ENCODE measurements around the gene FBXL4. TPM values are rescaled to one million over a fixed set of nuclear protein-coding genes. Genes with fewer than 3 reads are reported as not detected.

Gene FBXL4
- total RNA-seq, 1 experiment from 2014 or later, result 5.1 TPM

DNA sequence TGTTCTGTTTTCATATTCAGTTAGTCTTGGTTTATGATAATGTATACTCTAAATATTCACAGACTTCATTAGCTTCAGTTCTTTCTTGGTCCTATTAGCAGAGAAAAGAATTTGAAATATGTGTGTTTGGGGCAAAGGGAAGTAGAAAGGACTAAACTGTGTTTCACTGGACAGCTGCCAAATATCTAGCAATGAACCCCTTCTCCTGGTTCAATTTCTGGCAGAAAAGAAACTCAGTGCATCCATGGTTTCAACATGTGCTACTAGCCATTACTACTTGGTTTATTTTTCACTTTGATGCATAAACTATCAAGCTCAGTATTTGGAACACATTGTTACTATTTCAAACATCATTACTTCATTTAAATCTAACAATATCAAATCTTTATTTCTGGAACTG is 43.6 kb downstream of the FBXL4 start:
- Histone ChIP-seq H2AK5ac (ENCODE audit: insufficient read length, low read length) (no peak overlapping the region), H4K8ac (replicated peaks; ENCODE audit: insufficient read length, low read depth, low read length) (no peak overlapping the region), H3K79me1 (ENCODE audit: insufficient read depth, low read depth, low read length, poor library complexity, severe bottlenecking) (no peaks in the 10 kb centered on the region), H2AFZ (ENCODE audit: low read length) (no peak overlapping the region), H3K14ac (ENCODE audit: insufficient read depth, low read length) (no peak overlapping the region), H2BK15ac (ENCODE audit: low read depth, low read length) (no peak overlapping the region), H3K79me2 (ENCODE audit: insufficient read depth, low read length) (no peaks in the 10 kb centered on the region), H3K23me2 (ENCODE audit: insufficient read length, low read depth, low read length, poor library complexity, severe bottlenecking) (no peaks in the 10 kb centered on the region), H3K18ac (ENCODE audit: insufficient read length, low read depth, low read length) (no peak overlapping the region), H3K4ac (ENCODE audit: low read depth, low read length) (no peak overlapping the region), H3K27ac (ENCODE audit: insufficient read length, low read depth, low read length) (no peak overlapping the region), H2BK12ac (ENCODE audit: insufficient read length, low read depth, low read length) (no peak overlapping the region), H2BK5ac (ENCODE audit: insufficient read length, low read length) (no peak overlapping the region), H3K9me3 (ENCODE audit: control insufficient read depth, low read depth, low read length) (no peaks in the 10 kb centered on the region), H4K5ac (ENCODE audit: insufficient read length, low read depth, low read length) (no peak overlapping the region), H3K23ac (ENCODE audit: insufficient read length, low read depth, low read length) (no peak overlapping the region), H3K4me1 (ENCODE audit: insufficient read depth, low read length) (no peaks in the 10 kb centered on the region), H3K56ac (ENCODE audit: insufficient read length, low read depth, low read length) (no peak overlapping the region), H2BK20ac (ENCODE audit: low read depth, low read length, poor library complexity, severe bottlenecking) (no peak overlapping the region), H4K20me1 (ENCODE audit: control insufficient read depth, insufficient read depth, insufficient read length) (no peaks in the 10 kb centered on the region), H2BK120ac (ENCODE audit: low read depth, low read length, poor library complexity, severe bottlenecking) (no peak overlapping the region), H3K27me3 (ENCODE audit: insufficient read depth, low read length) (no peaks in the 10 kb centered on the region), H3T11ph (ENCODE audit: low read length) (no peak overlapping the region), H3K9ac (ENCODE audit: extremely low read depth, insufficient read length, low read length) (no peak overlapping the region), H4K91ac (ENCODE audit: insufficient read length, low read depth, low read length) (no peak overlapping the region), H3K4me2 (ENCODE audit: insufficient read depth, insufficient read length, low read length) (no peak overlapping the region)
- DNase-seq, result no peak
- TF ChIP-seq, protein P1, sequence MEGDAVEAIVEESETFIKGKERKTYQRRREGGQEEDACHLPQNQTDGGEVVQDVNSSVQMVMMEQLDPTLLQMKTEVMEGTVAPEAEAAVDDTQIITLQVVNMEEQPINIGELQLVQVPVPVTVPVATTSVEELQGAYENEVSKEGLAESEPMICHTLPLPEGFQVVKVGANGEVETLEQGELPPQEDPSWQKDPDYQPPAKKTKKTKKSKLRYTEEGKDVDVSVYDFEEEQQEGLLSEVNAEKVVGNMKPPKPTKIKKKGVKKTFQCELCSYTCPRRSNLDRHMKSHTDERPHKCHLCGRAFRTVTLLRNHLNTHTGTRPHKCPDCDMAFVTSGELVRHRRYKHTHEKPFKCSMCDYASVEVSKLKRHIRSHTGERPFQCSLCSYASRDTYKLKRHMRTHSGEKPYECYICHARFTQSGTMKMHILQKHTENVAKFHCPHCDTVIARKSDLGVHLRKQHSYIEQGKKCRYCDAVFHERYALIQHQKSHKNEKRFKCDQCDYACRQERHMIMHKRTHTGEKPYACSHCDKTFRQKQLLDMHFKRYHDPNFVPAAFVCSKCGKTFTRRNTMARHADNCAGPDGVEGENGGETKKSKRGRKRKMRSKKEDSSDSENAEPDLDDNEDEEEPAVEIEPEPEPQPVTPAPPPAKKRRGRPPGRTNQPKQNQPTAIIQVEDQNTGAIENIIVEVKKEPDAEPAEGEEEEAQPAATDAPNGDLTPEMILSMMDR (conservative IDR thresholded peaks at IDR 0.05), result no peak
- H3K4me3 Mint-ChIP-seq, result no peak overlapping the region
- H3K9me3 Mint-ChIP-seq, result no peaks in the 10 kb centered on the region; a peak in 1 of 5 replicates
- H3K27me3 Mint-ChIP-seq (ENCODE audit: low read depth), result no peaks in the 10 kb centered on the region
- no peaks in the 10 kb centered on the region for H3K4me1 Mint-ChIP-seq
- peaks cover 10 to 26% (median 10%) of the 10 kb centered on the region in 3 experiments; a peak in 6 of 7 replicates for H3K36me3 Mint-ChIP-seq (ENCODE audit: insufficient read depth in 1 of 3, low read depth in 3 of 3)
- no peak overlapping the region for H3K27ac Mint-ChIP-seq

Measured in H9 (cell line).